Hematopoietic multipotent progenitor cell treated with erythropoietin and hydrocortisone succinate and interleukin-3 and kit ligand, for 4 days (in vitro differentiated cells): ENCODE measurements around the gene SEC14L2.

ENCODE experiments used
- DNase-seq: peaks from one replicate; pipeline ENCODE4 v3.0.0-alpha.2; 2015

Gene SEC14L2

GRCh38 chr22:30430933-30431332 lies 34.1 kb downstream of the SEC14L2 start:
- no peak for DNase-seq

DNA sequence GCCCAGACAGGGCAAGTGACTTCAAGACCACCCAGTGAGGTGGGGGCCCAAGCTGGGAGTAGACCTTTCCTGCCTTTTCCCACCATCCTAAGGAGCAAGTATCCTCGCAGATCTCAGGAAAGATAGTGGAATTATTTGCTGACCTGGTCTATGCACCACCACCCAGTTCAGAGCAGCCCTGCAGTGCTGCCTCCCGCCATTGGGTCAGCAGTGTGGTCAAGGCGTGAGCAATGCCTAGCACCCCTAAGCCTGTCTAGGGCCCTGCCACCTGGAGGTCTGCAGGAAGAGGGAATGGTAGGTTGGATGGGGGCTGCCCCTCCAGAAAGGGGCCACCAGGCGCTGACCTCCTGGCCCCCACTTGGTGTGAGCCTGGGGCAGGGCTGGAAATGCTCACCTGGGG lies 35.3 kb downstream of the SEC14L2 start:
- no peak for DNase-seq

- no peak for DNase-seq
Measured at GRCh38 chr22:30432520-30432919, 35.7 kb downstream of the SEC14L2 start.

GRCh38 chr22:30433227-30433626 lies 36.4 kb downstream of the SEC14L2 start:
- no peak for DNase-seq

GRCh38 chr22:30433773-30434172 lies 37.0 kb downstream of the SEC14L2 start:
- no peak for DNase-seq

GRCh38 chr22:30434843-30435242 lies 38.0 kb downstream of the SEC14L2 start:
- no peak for DNase-seq

DNA sequence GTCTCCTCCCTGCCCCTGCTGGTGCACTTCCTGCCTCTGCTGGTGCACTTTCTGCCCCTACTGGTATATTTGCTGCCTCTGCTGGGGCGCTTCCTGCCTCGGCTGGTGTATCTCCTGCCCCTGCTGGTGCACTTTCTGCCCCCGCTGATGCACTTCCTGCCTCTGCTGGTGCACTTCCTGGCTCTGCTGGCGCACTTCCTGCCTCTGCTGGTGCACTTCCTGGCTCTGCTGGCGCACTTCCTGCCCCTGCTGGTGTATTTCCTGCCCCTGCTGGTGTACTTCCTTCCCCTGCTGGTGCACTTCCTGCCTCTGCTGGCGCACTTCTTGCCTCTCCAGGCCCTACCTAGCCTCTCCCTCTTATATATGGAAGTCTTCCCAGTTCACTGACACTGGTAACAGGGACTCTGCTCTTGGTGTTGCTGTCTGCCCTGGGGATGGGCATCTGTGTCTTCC lies 38.9 kb downstream of the SEC14L2 start:
- peak; percentile 57 for DNase-seq

- no peak for DNase-seq
Measured at GRCh38 chr22:30436196-30436595, 39.4 kb downstream of the SEC14L2 start.

DNA sequence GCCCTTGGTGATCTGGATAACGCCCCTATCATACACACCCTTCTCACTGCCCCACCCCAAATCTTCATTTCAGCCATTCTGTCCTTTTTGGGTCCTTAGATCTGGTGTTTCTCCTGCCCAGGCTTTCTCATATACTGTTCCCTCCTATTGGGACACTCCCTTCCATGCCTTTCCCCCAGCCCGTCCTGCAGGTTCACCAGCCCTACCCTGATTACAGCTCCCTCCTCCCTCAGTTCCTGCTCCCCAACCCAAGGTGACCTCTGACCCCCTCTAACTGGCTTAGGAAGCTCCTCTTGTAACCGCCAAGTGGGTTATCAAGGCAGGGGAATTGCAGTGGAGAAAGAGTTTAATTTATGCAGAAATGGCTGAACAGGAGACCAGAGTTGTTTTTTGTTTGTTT lies 41.7 kb downstream of the SEC14L2 start:
- DNase-seq = no peak

- no peak for DNase-seq
Measured at GRCh38 chr22:30439226-30439625, 42.4 kb downstream of the SEC14L2 start.

DNA sequence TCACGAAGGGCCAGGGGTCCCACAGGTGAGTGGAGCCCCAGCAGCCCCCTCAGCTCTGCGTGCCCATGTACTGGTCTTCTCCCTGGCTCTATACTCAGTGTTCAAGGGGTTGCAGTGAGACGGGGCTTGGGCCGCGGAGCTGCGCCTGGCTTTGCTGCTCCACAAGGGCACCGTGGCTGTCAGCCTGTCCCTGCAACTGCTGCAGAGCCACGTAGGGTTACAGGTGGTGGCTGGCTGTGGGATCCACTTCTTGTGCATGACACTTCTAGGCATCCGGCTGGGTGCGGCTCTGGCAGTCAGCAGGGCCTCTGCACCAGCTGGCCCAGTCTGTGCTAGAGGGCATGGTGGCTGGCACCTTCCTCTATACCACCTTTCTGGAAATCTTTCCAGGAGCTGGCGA lies 43.0 kb downstream of the SEC14L2 start:
- DNase-seq = no peak

GRCh38 chr22:30441088-30441487 lies 44.3 kb downstream of the SEC14L2 start:
- DNase-seq = no peak

GRCh38 chr22:30444632-30445437 lies 48.0 kb downstream of the SEC14L2 start:
- peak; percentile 76 for DNase-seq

DNA sequence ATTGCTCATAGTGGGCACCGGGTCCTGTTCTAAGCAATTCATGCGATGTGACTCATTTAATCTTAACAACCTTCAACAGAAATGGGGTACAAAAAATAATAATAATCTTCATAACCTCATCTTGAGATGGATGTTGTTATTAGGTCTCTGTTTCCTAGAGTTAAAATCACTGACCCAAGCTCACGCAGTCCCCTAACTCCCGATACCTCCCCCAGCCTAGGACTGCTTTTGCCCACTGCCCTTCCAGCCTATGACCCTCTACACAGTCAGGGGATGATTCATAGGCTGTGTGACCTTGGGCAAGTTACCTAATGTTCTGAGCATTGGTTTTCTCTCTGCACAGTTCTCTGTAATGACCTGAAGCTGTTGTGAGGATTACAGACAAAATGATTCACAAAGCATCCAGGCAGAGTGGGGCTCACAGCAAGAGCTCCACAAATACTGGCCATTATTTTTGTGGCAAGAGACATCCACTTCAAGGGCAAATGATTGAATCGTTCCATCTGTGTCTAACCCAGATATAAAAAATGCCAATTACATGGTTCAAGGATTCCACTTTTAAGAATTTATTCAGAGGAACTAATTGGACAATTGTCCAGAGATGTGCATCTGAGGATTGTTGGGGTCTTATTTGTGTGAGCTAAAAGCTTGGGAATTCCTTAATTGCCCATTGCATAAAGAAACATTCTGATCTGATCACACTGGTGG lies 48.8 kb downstream of the SEC14L2 start:
- no peak for DNase-seq

- DNase-seq = peak; percentile 80
Measured at GRCh38 chr22:30447656-30448055, 50.8 kb downstream of the SEC14L2 start.

DNA sequence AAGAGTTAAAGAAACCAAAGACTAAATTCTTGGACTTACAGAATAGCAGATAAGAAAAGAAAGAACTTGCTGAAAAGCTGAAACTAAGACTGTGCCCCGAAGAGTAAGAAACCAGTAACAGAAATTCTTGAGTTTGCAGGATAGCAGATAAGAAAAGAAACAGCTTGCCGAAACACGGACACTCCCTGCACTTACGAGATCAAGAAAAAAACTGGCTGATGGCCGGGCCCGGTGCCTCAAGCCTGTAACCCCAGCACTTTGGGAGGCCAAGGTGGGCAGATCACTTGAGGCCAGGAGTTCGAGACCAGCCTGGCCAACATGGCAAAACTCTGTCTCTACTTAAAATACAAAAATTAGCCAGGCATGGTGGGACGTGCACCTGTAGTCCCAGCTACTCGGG lies 54.7 kb downstream of the SEC14L2 start:
- DNase-seq = peak; percentile 94

DNA sequence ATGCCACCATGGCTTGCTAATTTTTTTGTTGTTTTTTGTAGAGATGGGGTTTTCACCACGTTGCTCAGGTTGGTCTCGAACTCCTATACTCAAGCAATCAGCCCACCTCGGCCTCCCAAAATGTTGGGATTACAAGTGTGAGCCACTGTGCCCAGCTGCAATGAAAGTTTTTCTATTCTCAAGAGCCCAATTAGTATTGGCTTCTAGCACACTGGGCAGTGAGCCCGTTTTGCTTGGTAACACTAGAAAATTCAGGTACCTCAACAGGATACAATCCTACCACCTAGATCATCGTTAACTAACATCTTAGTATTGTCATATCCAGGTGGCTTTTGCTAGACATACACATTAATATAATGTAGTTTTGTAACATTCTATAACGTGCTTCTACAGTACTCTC lies 56.0 kb downstream of the SEC14L2 start:
- no peak for DNase-seq

DNA sequence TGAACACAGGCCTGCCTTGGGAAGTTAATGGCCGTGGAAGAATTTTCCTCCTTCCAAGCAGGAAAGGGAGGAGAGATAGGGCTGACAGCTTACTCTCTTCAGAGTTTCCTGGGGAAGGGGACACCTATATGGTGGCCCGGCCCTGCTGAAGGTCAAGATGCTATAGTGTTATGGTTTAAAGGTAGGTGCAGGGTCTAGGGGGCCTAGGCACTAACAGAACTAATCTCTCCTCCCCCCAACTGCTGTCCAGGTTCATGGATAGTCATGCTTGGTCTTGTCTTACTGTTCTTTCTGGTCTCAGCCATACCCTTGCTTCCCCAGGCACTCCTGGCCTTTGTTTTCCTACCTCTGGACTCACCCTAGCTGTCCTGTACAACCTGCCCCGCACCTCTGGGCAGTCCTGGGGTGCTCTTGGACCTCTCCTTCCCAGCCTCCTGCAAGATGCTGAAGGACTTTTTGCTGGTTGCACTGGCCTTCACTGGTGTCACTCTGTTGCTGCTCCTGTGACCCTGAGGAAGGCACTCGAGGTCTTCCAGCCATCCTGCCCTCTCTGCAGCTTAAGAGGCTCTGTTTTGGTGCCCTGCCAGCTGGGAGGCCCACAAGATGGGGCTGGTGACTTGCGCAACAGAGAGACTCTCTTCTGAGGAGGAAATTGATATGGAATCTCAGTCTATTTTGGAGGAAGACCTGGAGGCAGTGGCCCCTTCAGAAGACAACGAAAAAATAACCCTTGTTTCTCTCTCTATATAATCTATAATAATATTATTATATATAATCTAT lies 57.1 kb downstream of the SEC14L2 start:
- peak; percentile 91 for DNase-seq

- no peak for DNase-seq
Measured at GRCh38 chr22:30455075-30455840, 58.4 kb downstream of the SEC14L2 start.

DNA sequence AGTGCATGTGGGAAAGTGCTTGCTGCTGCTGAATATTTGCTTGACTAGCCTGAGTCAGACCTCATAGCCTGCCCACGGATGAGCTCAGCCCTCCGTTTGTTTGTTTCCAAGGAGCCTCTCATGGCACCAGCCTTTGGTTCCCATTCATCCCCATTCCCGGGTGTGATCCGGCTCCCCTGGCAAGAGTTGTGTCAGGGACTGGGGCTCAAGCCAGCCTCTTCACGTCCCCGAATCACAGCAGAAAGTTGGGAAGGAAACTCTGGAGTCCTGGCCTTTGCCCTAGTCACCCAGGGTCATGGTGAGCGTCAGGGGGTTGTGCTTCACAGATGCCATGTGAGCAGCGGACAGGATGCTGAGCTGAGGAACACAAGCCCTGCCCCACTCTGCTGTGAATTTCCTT lies 61.2 kb downstream of the SEC14L2 start:
- DNase-seq = no peak

DNA sequence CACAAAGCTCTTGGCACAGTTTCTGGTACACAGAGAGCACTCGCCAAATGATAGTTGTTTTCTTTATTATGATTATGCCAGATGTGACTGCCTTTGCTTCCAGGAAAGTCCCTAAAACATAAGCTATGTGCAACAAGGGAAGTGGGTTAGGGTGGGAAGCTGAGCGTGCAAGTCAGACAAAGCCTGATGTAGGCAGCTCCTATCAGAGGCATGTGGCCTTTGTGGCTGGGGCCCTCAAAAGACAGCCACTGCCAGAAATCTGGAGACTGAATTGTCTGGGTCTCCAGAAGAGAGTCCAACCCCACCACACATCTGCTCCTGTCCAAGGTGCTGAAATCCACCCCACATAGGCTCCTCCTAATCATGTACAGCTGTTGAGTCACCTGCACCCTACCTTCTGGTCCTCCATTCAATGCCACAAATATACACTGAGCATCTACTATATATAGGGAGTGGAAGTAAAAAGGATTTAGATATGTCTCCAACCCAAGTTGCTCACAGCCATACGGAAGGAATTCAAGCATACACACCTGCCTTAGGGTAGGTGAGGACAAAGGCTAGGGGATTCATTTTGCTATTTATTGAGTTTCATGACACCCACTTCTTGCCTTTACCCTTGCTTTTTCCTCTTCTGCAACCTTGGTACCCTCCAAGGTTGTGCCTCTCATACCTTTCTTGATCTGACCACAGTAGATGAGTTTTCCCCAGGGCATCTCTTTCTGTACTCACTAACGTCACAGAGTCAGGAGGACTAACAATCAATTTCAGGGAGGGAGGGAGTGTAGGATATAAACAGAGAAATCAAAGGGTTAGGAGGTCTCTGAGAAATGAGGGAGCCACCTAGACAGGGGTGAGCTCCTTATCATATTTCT lies 62.6 kb downstream of the SEC14L2 start:
- DNase-seq = peak; percentile 76

DNA sequence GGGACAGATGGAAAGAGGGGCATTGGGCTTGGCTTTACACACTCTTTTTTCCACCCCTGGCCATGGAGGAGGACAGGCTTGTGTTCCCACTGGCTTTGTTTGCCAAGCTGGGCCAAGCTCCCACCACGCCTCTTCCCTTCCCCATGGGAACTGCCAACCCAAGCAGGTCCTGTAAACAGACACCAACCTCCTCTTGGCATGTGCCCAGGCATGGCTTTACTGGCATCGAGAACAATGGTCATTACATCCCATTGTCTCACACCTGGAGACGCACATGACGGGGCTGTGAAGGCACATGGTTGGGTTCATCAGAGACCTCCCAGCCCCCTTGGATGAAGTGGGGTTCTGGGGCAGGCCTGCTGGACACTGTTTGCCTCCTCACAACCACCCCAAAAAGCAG lies 63.3 kb downstream of the SEC14L2 start:
- DNase-seq = no peak
